ENCODE results near the gene ATXN7L3. TPM values are rescaled to one million over a fixed set of nuclear protein-coding genes. Genes with fewer than 3 reads are reported as not detected.

The ATXN7L3 gene
- total RNA-seq, 1 experiment from 2014 or later = 86.7 TPM

GRCh38 chr17:44174427-44174826 lies 25.3 kb downstream of the ATXN7L3 start:
- Histone ChIP-seq H3K4me2 (ENCODE audit: low read length) (no peak overlapping the region), H3K79me2 (ENCODE audit: insufficient read depth, low read length) (no peaks in the 10 kb centered on the region), H3K36me3 (ENCODE audit: control insufficient read depth in 1 of 2, insufficient read depth in 2 of 2, low read length in 2 of 2) (peaks cover 6 to 9% of the 10 kb centered on the region in 2 experiments; a peak in 3 of 4 replicates), H3K4me1 (ENCODE audit: control insufficient read depth in 1 of 2, insufficient read depth in 2 of 2, low read length in 2 of 2) (peaks cover 0 to 7% of the 10 kb centered on the region in 2 experiments; a peak in 1 of 4 replicates), H3K9ac (ENCODE audit: low read length) (no peak overlapping the region), H3K27ac (ENCODE audit: low read depth, low read length) (no peak overlapping the region), H2AFZ (ENCODE audit: low read depth, low read length, poor library complexity, severe bottlenecking) (no peak overlapping the region), H3K27me3 (ENCODE audit: insufficient read depth, low read length) (no peaks in the 10 kb centered on the region), H4K20me1 (ENCODE audit: insufficient read depth) (no peaks in the 10 kb centered on the region), H3K4me3 (replicated peaks in 1 of 2; ENCODE audit: low read depth in 1 of 2, low read length in 2 of 2) (no peak overlapping the region), H3K9me3 (ENCODE audit: control insufficient read depth in 1 of 2, insufficient read depth in 1 of 2, low read depth in 1 of 2, low read length in 2 of 2) (no peaks in the 10 kb centered on the region), H3K9me2 (ENCODE audit: insufficient read depth) (no peaks in the 10 kb centered on the region)
- ChIA-PET CTCF (interaction anchor here (1.2 kb wide), 1 partner anchor 11 kb away, joined by 3 read pairs; no protein-coding TSS in a partner anchor), POLR2A (no interaction called here), RAD21 (ENCODE audit: low non-redundant PET in 1 of 2, low total read pairs in 2 of 2, uncharacterized antibody in 2 of 2, unreplicated experiment in 2 of 2) (no interaction called here)
- intact Hi-C loops (cut with micrococcal nuclease) = no loop called here
- TF ChIP-seq MAX (IDR thresholded peaks at IDR 0.05) (no peak), TCF7L2 (IDR thresholded peaks at IDR 0.05; ENCODE audit: borderline replicate concordance, extremely low read depth, insufficient read depth, insufficient read length) (no peak), EZH2phosphoT487 (IDR thresholded peaks at IDR 0.05; ENCODE audit: borderline replicate concordance) (no peak), EZH2 (IDR thresholded peaks at IDR 0.05) (no peak), RAD21 (IDR thresholded peaks at IDR 0.05; ENCODE audit: low read depth) (no peak), SRF (IDR thresholded peaks at IDR 0.05; ENCODE audit: low read depth) (no peak), JUND (IDR thresholded peaks at IDR 0.05) (no peak), ELF1 (IDR thresholded peaks at IDR 0.05; ENCODE audit: borderline replicate concordance, low read depth) (no peak), CEBPB (IDR thresholded peaks at IDR 0.05; ENCODE audit: low read depth) (no peak), REST (IDR thresholded peaks at IDR 0.05; ENCODE audit: low read depth) (no peak), FOSL1 (IDR thresholded peaks at IDR 0.05; ENCODE audit: low read depth) (no peak), ATF3 (IDR thresholded peaks at IDR 0.05) (no peak), EGR1 (IDR thresholded peaks at IDR 0.05; ENCODE audit: low read depth) (no peak), ZFX (IDR thresholded peaks at IDR 0.05) (no peak), POLR2A (IDR thresholded peaks at IDR 0.05; ENCODE audit: borderline replicate concordance, extremely low read depth, insufficient read depth, insufficient read length) (no peak), CBX3 (IDR thresholded peaks at IDR 0.05; ENCODE audit: low read depth) (no peak), ZNF274 (IDR thresholded peaks at IDR 0.05; ENCODE audit: low read depth, low read length) (no peak)
- DNase-seq (ENCODE audit: low read depth, low spot score) (no peak), ATAC-seq (no peak)
- BruUV-seq (replicated peaks) = no TSS peak
